Skeletal muscle tissue (tissue), 4 donors: ENCODE results near the gene GLRX3. TPM values are rescaled to one million over a fixed set of nuclear protein-coding genes. Genes with fewer than 3 reads are reported as not detected.

Experiments
- H3K27ac ChIP-seq: one replicate; pipeline ENCODE4 v1.7.0; 2013; ENCODE audit warnings: mild to moderate bottlenecking, low read depth, low read length, inconsistent platforms
- H3K27me3 ChIP-seq, 3 donors: one replicate each; pipeline ENCODE4 v1.7.0; 2013; ENCODE audit warnings: low read length in 3 of 3; ENCODE audit not compliant: control insufficient read depth in 3 of 3, insufficient read depth in 3 of 3
- H3K36me3 ChIP-seq, 3 donors: one replicate each; pipeline ENCODE4 v1.7.0; 2013; ENCODE audit warnings: low read length in 3 of 3; ENCODE audit not compliant: control insufficient read depth in 3 of 3, insufficient read depth in 3 of 3
- H3K4me1 ChIP-seq, 3 donors: one replicate each; pipeline ENCODE4 v1.7.0; 2013; ENCODE audit warnings: low read length in 3 of 3, mild to moderate bottlenecking in 3 of 3; ENCODE audit not compliant: control insufficient read depth in 3 of 3, insufficient read depth in 3 of 3
- H3K4me3 ChIP-seq, 3 donors: one replicate each; pipeline ENCODE4 v1.7.0; 2013; ENCODE audit warnings: low read length in 3 of 3
- H3K9ac ChIP-seq, 3 donors: one replicate each; pipeline ENCODE4 v1.7.0; 2013; ENCODE audit warnings: low read length in 3 of 3, mild to moderate bottlenecking in 3 of 3, moderate library complexity in 2 of 3, low read depth in 1 of 3
- H3K9me3 ChIP-seq, 3 donors: one replicate each; pipeline ENCODE4 v1.7.0; 2013; ENCODE audit warnings: low read length in 3 of 3; ENCODE audit not compliant: control insufficient read depth in 3 of 3
- total RNA-seq: library from RNA; depleted of rRNA; stranded (reverse); fragments of >200 nt; gene quantifications from one replicate; pipeline ENCODE4 v1.2.3, GENCODE V29; 2014
- donor health status: Osteomylitis.

Gene GLRX3
- total RNA-seq, 1 donor from 2014 or later: 49.1 TPM

- Histone ChIP-seq H3K4me3 (no peak overlapping the region), H3K36me3 (peaks cover 39 to 41% (median 41%) of the 10 kb centered on the region in 3 donors), H3K9ac (no peak overlapping the region), H3K27ac (no peak overlapping the region), H3K27me3 (no peaks in the 10 kb centered on the region), H3K4me1 (peaks cover 0 to 4% (median 3%) of the 10 kb centered on the region in 3 donors), H3K9me3 (no peaks in the 10 kb centered on the region)
These were observed 49.4 kb downstream of the GLRX3 start for GRCh38 chr10:130185591-130185990.

- Histone ChIP-seq H3K27me3 (peaks cover 0 to 5% (median 0%) of the 10 kb centered on the region in 3 donors), H3K27ac (no peak overlapping the region), H3K4me1 (peaks cover 0 to 8% (median 7%) of the 10 kb centered on the region in 3 donors), H3K4me3 (no peak overlapping the region), H3K36me3 (peaks cover 26 to 31% (median 29%) of the 10 kb centered on the region in 3 donors), H3K9me3 (no peaks in the 10 kb centered on the region), H3K9ac (no peak overlapping the region)
These were observed 52.3 kb downstream of the GLRX3 start for GRCh38 chr10:130188195-130189175.

- H3K36me3 ChIP-seq: peaks cover 17 to 23% (median 18%) of the 10 kb centered on the region in 3 donors
- H3K27me3 ChIP-seq: peaks cover 0 to 5% (median 0%) of the 10 kb centered on the region in 3 donors
- no peak overlapping the region for H3K9ac ChIP-seq
- H3K4me1 ChIP-seq: peaks cover 0 to 8% (median 7%) of the 10 kb centered on the region in 3 donors
- no peaks in the 10 kb centered on the region for H3K9me3 ChIP-seq
- no peak overlapping the region for H3K27ac ChIP-seq
- H3K4me3 ChIP-seq: no peak overlapping the region
These were observed 53.4 kb downstream of the GLRX3 start for GRCh38 chr10:130189608-130190054.

GRCh38 chr10:130190055-130190736 is 54.0 kb downstream of the GLRX3 start:
- peaks cover 0 to 8% (median 7%) of the 10 kb centered on the region in 3 donors for H3K4me1 ChIP-seq
- peak overlapping the region; percentile 65 to 80 (median 68) for H3K4me3 ChIP-seq
- peak overlapping the region; percentile 56 to 77 (median 57) for H3K9ac ChIP-seq
- H3K27ac ChIP-seq: no peak overlapping the region
- H3K9me3 ChIP-seq: no peaks in the 10 kb centered on the region
- peaks cover 13 to 19% (median 15%) of the 10 kb centered on the region in 3 donors for H3K36me3 ChIP-seq
- peaks cover 0 to 5% (median 0%) of the 10 kb centered on the region in 3 donors for H3K27me3 ChIP-seq

GRCh38 chr10:130190737-130191115 is 54.5 kb downstream of the GLRX3 start:
- Histone ChIP-seq H3K9ac (peak overlapping the region; percentile 56 to 77 (median 57)), H3K4me3 (peak overlapping the region; percentile 65 to 80 (median 68)), H3K27ac (no peak overlapping the region), H3K9me3 (no peaks in the 10 kb centered on the region), H3K27me3 (peaks cover 0 to 5% (median 0%) of the 10 kb centered on the region in 3 donors), H3K36me3 (peaks cover 10 to 14% (median 11%) of the 10 kb centered on the region in 3 donors), H3K4me1 (peaks cover 0 to 8% (median 7%) of the 10 kb centered on the region in 3 donors)

- Histone ChIP-seq H3K9me3 (no peaks in the 10 kb centered on the region), H3K27me3 (peaks cover 0 to 5% (median 0%) of the 10 kb centered on the region in 3 donors), H3K36me3 (peaks cover 8 to 11% (median 11%) of the 10 kb centered on the region in 3 donors), H3K4me3 (no peak overlapping the region), H3K9ac (no peak overlapping the region), H3K27ac (no peak overlapping the region), H3K4me1 (peaks cover 0 to 8% (median 7%) of the 10 kb centered on the region in 3 donors)
These were observed 55.2 kb downstream of the GLRX3 start for GRCh38 chr10:130191380-130191779.

- Histone ChIP-seq H3K4me1 (peaks cover 0 to 8% (median 7%) of the 10 kb centered on the region in 3 donors), H3K4me3 (no peak overlapping the region), H3K36me3 (peaks cover 4 to 9% (median 7%) of the 10 kb centered on the region in 3 donors), H3K9me3 (no peaks in the 10 kb centered on the region), H3K27ac (no peak overlapping the region), H3K27me3 (peaks cover 0 to 5% (median 0%) of the 10 kb centered on the region in 3 donors), H3K9ac (no peak overlapping the region)
These were observed 56.2 kb downstream of the GLRX3 start for GRCh38 chr10:130192276-130192848.

GRCh38 chr10:130193033-130193432 is 56.8 kb downstream of the GLRX3 start:
- Histone ChIP-seq H3K9me3 (no peaks in the 10 kb centered on the region), H3K27ac (no peak overlapping the region), H3K4me1 (peaks cover 0 to 8% (median 7%) of the 10 kb centered on the region in 3 donors), H3K27me3 (peaks cover 0 to 5% (median 0%) of the 10 kb centered on the region in 3 donors), H3K9ac (no peak overlapping the region), H3K36me3 (peaks cover under 1 to 2% (median 1%) of the 10 kb centered on the region in 3 donors), H3K4me3 (no peak overlapping the region)

GRCh38 chr10:130193493-130194193 is 57.5 kb downstream of the GLRX3 start:
- no peak overlapping the region for H3K4me3 ChIP-seq
- peaks cover 0 to 8% (median 7%) of the 10 kb centered on the region in 3 donors for H3K4me1 ChIP-seq
- no peak overlapping the region for H3K9ac ChIP-seq
- no peaks in the 10 kb centered on the region for H3K9me3 ChIP-seq
- no peak overlapping the region for H3K27ac ChIP-seq
- H3K27me3 ChIP-seq: peaks cover 0 to 5% (median 0%) of the 10 kb centered on the region in 3 donors
- no peaks in the 10 kb centered on the region for H3K36me3 ChIP-seq
